Measurements from ENCODE around the gene SLC10A4. TPM values are rescaled to one million over a fixed set of nuclear protein-coding genes. Genes with fewer than 3 reads are reported as not detected.
"Not testable (repeated sequence)": the region's sequence is repeated elsewhere in the genome, so short reads cannot be mapped to it uniquely, and the experiment has no call there.

Gene SLC10A4, protein sequence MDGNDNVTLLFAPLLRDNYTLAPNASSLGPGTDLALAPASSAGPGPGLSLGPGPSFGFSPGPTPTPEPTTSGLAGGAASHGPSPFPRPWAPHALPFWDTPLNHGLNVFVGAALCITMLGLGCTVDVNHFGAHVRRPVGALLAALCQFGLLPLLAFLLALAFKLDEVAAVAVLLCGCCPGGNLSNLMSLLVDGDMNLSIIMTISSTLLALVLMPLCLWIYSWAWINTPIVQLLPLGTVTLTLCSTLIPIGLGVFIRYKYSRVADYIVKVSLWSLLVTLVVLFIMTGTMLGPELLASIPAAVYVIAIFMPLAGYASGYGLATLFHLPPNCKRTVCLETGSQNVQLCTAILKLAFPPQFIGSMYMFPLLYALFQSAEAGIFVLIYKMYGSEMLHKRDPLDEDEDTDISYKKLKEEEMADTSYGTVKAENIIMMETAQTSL
- total RNA-seq, result not detected

- intact Hi-C loops (cut with micrococcal nuclease), result no loop called here
- no peaks in the 10 kb centered on the region for H3K9me3 Mint-ChIP-seq
- H3K4me3 Mint-ChIP-seq, result peak within 1 kb of the TSS; percentile 55
- peaks cover 58% of the 10 kb centered on the region for H3K27me3 Mint-ChIP-seq
- ATAC-seq (peak; percentile 57), DNase-seq (no peak)
- CTCF ChIA-PET, result interaction anchor here (1.4 kb wide), 1 partner anchor 10 kb away, joined by 3 read pairs; no protein-coding TSS in a partner anchor
- POLR2A ChIA-PET, result interaction anchor here (1.3 kb wide), 1 partner anchor 12 kb away, joined by 3 read pairs; no protein-coding TSS in a partner anchor
- TF ChIP-seq, protein P1, sequence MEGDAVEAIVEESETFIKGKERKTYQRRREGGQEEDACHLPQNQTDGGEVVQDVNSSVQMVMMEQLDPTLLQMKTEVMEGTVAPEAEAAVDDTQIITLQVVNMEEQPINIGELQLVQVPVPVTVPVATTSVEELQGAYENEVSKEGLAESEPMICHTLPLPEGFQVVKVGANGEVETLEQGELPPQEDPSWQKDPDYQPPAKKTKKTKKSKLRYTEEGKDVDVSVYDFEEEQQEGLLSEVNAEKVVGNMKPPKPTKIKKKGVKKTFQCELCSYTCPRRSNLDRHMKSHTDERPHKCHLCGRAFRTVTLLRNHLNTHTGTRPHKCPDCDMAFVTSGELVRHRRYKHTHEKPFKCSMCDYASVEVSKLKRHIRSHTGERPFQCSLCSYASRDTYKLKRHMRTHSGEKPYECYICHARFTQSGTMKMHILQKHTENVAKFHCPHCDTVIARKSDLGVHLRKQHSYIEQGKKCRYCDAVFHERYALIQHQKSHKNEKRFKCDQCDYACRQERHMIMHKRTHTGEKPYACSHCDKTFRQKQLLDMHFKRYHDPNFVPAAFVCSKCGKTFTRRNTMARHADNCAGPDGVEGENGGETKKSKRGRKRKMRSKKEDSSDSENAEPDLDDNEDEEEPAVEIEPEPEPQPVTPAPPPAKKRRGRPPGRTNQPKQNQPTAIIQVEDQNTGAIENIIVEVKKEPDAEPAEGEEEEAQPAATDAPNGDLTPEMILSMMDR (IDR thresholded peaks at IDR 0.05), result no peak
- H3K36me3 Mint-ChIP-seq (ENCODE audit: low read depth), result no peaks in the 10 kb centered on the region
- H3K27ac Mint-ChIP-seq, result no peak within 1 kb of the TSS
- H3K4me1 Mint-ChIP-seq (ENCODE audit: low read depth), result peaks cover 9% of the 10 kb centered on the region
These were observed at the start of gene SLC10A4 for GRCh38 chr4:48483006-48483776. Gene SLC10A4 (plus strand): TSS chr4:48483343. CDS start chr4:48483562, 219 bp downstream.

GRCh38 chr4:48436318-48436717 lies 46.8 kb upstream of the SLC10A4 start:
- Mint-ChIP-seq H3K27ac (no peak overlapping the region), H3K36me3 (ENCODE audit: low read depth) (no peaks in the 10 kb centered on the region), H3K4me3 (no peak overlapping the region), H3K4me1 (ENCODE audit: low read depth) (peaks cover 10% of the 10 kb centered on the region), H3K27me3 (no peaks in the 10 kb centered on the region), H3K9me3 (no peaks in the 10 kb centered on the region)
- ATAC-seq, result no peak
- TF ChIP-seq, protein P1 (IDR thresholded peaks at IDR 0.05), result no peak
- no peak for DNase-seq
- intact Hi-C loops (cut with micrococcal nuclease), result no loop called here
- POLR2A ChIA-PET, result no interaction called here
- CTCF ChIA-PET, result interaction anchor here (1.1 to 2.0 kb wide), 2 partner anchors 9 to 10 kb away, joined by 3 to 5 read pairs; no protein-coding TSS in a partner anchor

- TF ChIP-seq, protein P1 (IDR thresholded peaks at IDR 0.05), result no peak
- Mint-ChIP-seq H3K4me1 (ENCODE audit: low read depth) (peaks cover 2% of the 10 kb centered on the region), H3K4me3 (no peak overlapping the region), H3K9me3 (no peaks in the 10 kb centered on the region), H3K27me3 (no peaks in the 10 kb centered on the region), H3K36me3 (ENCODE audit: low read depth) (no peaks in the 10 kb centered on the region), H3K27ac (no peak overlapping the region)
- intact Hi-C loops (cut with micrococcal nuclease), result no loop called here
- ATAC-seq (no peak), DNase-seq (no peak)
- ChIA-PET POLR2A (interaction anchor here (1.2 kb wide), 1 partner anchor 44 kb away, joined by 3 read pairs; no protein-coding TSS in a partner anchor), CTCF (no interaction called here)
These were observed 43.2 kb upstream of the SLC10A4 start for GRCh38 chr4:48439988-48440387.

DNA sequence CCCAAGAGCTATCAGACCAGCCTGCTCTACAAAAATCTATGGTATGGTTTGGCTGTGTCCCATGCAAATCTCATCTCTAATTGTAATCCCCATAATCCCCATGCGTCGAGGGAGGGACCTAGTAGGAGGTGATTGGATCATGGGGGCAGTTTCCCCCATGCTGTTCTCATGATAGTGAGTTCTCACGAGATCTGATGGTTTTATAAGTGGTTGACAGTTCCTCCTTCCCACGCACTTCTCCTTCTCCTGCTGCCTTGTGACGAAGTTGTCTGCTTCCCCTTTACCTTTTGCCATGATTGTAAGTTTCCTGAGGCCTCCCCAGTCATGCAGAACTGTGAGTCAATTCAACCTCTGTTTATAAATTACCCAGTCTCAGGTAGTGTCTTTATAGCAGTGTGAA lies 42.2 kb upstream of the SLC10A4 start:
- H3K4me1 Mint-ChIP-seq (ENCODE audit: low read depth); ATAC-seq; intact Hi-C loops (cut with micrococcal nuclease); CTCF ChIA-PET; H3K27me3 Mint-ChIP-seq; H3K9me3 Mint-ChIP-seq; H3K4me3 Mint-ChIP-seq; H3K27ac Mint-ChIP-seq; POLR2A ChIA-PET; H3K36me3 Mint-ChIP-seq (ENCODE audit: low read depth); DNase-seq: not testable (repeated sequence)

DNA sequence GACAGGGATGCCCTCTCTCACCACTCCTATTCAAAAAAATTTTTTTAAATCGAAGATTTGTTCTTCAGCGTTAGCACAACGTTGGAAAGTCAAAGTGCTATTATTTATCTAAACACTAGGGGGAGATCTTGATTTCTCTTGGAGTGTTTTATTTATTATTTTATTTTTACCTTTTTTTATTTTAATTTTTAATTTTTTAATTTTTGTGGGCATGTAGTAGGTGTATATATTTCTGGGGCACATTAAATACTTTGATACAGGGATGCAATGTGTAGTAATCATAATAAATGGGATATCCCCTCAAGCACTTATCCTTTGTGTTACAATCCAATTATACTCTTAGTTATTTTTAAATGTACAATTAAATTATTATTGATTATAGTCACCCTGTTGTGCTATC lies 37.4 kb upstream of the SLC10A4 start:
- CTCF ChIA-PET, result interaction anchor here (0.8 to 1.9 kb wide), 13 partner anchors 9 to 318 kb away, joined by 3 to 6 read pairs (median 4); no protein-coding TSS in a partner anchor
- DNase-seq, result no peak

More for the DNA sequence above, 37.4 kb upstream of the SLC10A4 start:
- H3K4me3 Mint-ChIP-seq, result no peak overlapping the region
- TF ChIP-seq, protein P1 (IDR thresholded peaks at IDR 0.05), result peak; percentile 74
- no peak overlapping the region for H3K27ac Mint-ChIP-seq
- peaks cover 2% of the 10 kb centered on the region for H3K4me1 Mint-ChIP-seq (ENCODE audit: low read depth)
- H3K36me3 Mint-ChIP-seq (ENCODE audit: low read depth), result no peaks in the 10 kb centered on the region
- intact Hi-C loops (cut with micrococcal nuclease), result no loop called here
- no peaks in the 10 kb centered on the region for H3K9me3 Mint-ChIP-seq
- H3K27me3 Mint-ChIP-seq, result peaks cover 1% of the 10 kb centered on the region
- POLR2A ChIA-PET, result no interaction called here
- no peak for ATAC-seq

Data from activated CD8-positive, alpha-beta T cell treated with anti-CD3 and anti-CD28 coated beads for 36 hours (primary cell).